ENCODE data around the gene GRB7.
A peak's percentile ranks its signal among the peaks of the same experiment; 100 is the strongest.

Gene GRB7

GRCh38 chr17:39775031-39775430 lies 37.3 kb downstream of the GRB7 start:
- DNase-seq = no peak

GRCh38 chr17:39776252-39776651 lies 38.5 kb downstream of the GRB7 start:
- no peak for DNase-seq

DNA sequence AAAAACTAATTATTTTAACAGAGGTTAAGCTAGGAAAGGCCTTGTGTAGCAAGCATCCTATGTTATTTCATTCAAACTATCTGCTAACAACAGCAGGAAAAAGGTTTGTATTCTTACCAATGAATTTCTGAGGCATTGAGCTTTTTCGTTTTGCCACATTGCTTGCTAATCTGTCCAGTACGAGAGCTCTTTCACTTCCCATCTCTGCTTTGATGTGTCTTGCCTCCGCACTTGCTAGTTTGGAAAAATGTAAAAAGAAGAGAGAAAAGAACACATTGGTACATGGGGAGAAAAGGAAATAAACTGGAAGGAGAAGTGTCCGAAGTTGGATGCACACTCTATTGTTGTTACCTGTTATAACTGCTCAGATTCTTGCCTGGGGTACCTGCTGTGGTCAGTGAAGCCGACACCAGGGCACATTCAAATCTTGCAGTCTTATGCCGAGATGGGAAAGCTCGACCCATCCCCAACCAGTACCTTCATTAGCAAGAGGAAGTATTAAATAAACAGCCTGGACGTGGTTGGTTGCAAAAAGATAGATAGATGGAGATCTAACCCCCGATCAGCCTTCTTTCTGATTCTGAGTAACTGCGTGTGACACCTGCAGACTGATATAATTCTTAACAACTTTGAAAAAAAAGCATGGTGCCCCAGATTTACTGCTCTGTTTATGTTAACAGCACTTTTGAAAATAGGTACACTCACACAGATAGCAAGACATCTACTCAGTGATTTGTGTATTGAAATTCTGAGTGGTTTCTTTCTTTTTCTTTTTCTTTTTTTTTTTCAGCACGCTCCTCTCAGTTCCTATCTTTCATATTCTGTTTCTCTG lies 40.0 kb downstream of the GRB7 start:
- no peak for DNase-seq

- DNase-seq = no peak
Observed at GRCh38 chr17:39781031-39781860, 43.5 kb downstream of the GRB7 start.

DNA sequence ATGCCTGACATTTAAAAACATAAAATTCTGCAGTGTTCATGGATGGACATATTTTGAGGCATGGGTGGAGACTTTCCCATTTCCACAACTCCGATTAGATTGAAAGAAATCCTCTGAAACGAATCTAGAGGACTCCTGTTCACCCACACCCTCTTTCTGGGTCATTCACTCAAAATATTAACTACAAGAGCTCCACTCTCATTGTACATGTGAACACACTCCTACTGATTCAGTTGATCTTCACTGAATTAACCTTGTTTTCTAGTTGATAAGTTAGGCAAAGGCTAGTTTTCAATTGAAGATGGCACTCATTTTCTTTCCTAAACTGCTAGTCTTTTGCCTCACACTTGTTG lies 44.1 kb downstream of the GRB7 start:
- DNase-seq = no peak

DNA sequence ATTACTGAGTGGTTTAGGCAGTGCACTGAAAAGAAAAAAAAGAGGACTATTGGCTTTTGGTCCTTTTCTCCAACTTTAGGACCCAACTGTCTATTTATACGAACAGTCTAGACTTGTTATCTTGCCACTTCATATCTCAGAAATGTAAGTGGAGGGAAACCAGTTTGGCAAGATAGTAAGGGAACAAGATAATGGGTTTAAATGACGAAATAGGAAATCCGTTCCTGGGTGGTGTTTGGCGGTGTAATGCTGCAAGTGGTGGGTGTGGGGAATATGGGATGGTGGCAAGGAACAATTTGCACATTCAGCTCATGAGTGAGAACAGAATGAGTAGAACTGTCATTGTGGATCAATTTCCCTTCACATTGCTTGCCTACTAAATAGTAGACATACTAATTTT lies 44.7 kb downstream of the GRB7 start:
- no peak for DNase-seq

- no peak for DNase-seq
Observed at GRCh38 chr17:39782980-39783379, 45.2 kb downstream of the GRB7 start.

GRCh38 chr17:39787041-39787440 lies 49.3 kb downstream of the GRB7 start:
- no peak for DNase-seq

DNA sequence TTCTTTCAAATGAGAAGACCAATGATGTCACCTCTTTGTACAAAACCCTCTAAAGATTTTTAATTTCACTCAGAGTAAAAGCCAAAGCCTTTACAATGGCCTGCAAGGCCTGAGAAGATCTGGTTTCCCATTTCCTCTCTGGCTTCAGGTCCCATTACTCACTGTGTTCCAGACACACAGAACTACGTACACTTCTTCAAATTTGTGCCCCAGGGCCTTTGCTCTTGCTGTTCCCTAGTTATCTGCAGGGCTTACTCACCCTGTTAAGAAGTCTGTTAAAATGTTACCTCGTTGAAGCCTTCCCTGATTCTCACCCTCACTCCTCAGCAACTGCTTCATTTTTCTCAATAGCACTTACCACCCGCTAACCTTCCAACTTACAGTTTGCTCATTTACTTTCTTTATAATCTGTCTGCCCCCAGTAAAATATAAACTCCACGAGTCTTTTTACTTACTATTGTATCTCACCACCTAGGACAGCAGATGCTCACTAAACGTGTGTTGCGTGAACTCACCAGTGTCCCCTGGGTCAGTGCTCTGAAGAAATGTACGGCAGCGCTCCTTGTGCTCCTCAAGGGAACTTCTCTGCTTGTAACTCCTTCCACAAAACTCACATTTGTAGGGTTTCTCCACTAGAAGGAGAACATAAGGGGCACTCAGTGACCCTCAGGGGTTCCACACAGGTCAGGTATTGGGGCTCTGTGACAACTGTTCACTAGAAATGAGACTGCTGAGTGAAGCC lies 50.2 kb downstream of the GRB7 start:
- no peak for DNase-seq

GRCh38 chr17:39791111-39791992 lies 53.6 kb downstream of the GRB7 start:
- peak; percentile 40 for DNase-seq

DNA sequence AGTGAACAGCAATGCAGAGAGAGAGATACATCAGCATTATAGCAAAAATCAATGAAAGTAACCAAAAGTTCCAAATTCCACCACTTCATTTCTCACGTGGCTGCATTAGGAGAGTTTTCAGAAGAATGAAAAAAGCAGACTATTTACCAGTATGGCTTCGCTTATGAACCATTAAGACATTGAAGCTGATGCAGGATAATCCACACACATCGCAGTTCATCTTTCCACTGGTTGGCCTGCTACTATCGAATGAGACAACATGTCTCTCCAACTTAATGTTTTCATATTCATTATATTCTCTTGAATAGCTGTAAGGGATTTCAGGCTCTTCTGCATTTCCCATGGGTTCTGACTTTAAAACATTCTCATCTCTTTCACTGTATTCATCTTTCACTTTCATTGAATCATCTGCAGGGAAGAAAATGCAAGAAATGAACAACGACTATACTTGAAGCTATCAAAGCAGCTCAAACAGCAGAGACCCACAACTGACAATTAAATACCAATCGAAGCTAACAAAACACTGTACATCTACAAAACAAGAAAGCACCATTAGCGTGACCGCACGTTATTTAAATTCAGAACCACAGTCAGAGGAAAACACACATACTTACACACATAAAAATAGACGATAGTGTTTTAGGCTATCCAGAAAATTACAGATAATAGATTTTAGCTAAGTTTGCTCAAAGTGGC lies 54.9 kb downstream of the GRB7 start:
- DNase-seq = no peak

DNA sequence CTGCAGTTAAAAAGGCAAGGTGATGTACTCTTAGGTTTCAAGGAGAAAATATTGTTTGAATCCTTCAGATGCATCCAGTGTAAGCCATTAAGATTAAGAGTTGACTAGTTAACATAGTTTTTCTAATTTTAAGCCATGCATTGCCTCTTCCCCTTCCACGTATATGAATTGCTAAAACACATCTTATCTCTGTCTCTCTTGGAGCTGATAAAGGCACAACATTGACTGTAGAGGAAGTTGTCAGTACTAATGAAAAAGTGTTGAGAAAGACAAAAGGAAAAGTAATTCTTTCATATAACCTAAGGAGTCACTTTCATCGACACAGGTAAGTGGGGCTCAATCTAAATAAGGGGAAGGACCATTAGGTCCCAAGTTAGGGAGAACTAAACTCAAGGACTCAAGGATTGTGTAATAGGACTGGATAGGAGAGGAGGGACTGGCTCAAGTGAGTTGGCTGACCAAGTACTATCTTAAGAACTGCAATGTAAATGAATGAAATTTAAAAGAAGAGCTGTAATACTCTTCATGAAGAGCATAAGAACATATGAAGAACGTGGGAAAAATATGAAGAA lies 55.6 kb downstream of the GRB7 start:
- DNase-seq = no peak

DNA sequence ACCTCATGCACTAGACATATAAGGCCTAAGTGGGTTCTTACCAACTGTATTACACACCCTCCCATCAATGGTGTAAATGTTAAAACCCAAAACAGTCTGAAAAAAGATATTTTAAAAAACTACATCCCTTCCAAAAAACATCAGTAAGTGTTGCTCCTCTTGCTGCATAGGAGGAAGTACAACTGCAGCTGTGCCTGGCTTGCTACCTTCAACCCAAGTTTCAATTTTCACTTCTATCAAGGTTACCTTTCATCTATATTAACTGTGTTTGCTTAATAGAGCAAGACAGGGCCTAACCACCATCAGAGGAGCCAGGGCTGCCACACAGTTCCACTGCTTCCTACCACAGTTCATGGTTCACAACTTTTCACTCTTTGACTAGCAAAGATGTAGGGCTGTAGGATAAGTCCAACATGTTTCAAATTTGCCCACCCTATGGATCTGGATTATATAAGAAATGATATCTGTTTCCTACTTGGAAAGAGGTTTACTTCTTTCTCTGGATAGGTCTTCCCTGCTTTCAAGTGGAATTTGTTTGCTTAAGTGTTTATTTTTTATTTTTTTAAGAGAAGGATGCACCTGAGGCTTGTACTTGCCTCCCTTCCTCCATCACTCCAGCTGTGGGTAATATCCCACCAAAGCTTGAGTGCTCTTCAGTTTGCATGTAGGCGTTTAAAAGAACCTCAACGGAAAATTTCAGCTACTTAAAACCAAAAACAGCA lies 56.7 kb downstream of the GRB7 start:
- no peak for DNase-seq
